SH-SY5Y (cell line): Measurements from ENCODE around the gene NUP93.

Experiments used
- GATA2 ChIP-seq: IDR thresholded peaks from 2 replicates; pipeline ENCODE4 v1.6.1; 2011; ENCODE audit warnings: mild to moderate bottlenecking, low read depth, low read length
- GATA3 ChIP-seq: IDR thresholded peaks from 2 replicates; pipeline ENCODE4 v1.6.1; 2011; ENCODE audit warnings: low read depth, mild to moderate bottlenecking, low read length, moderate library complexity

The NUP93 gene

DNA sequence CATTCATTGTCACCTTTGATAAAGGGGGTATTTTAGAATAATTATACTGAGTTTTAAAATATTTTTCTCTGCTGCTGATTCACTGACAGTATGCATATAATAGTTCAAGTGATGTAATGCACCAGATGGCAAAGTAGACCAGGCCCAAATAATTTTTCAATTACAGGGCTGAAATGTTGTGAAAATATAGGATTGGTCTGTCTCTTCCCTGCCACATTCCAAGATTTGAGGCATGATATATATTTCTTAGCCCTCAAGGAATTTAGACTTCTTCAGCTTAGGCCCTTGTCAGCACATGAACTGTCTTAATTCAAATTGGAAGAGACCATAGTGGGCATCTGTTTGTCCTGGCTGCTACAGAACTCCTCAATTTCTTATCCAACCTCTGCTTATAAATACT lies 95.9 kb downstream of the NUP93 start:
- TF ChIP-seq GATA2 = no peak
- no peak for TF ChIP-seq GATA3

GRCh38 chr16:56828647-56829046 lies 98.7 kb downstream of the NUP93 start:
- no peak for TF ChIP-seq GATA2
- TF ChIP-seq GATA3 = no peak

- TF ChIP-seq GATA3 (no peak), GATA2 (no peak)
These were observed 100.7 kb downstream of the NUP93 start for GRCh38 chr16:56830669-56831068.

- TF ChIP-seq GATA2 (no peak), GATA3 (no peak)
These were observed 102.8 kb downstream of the NUP93 start for GRCh38 chr16:56832768-56833167.

DNA sequence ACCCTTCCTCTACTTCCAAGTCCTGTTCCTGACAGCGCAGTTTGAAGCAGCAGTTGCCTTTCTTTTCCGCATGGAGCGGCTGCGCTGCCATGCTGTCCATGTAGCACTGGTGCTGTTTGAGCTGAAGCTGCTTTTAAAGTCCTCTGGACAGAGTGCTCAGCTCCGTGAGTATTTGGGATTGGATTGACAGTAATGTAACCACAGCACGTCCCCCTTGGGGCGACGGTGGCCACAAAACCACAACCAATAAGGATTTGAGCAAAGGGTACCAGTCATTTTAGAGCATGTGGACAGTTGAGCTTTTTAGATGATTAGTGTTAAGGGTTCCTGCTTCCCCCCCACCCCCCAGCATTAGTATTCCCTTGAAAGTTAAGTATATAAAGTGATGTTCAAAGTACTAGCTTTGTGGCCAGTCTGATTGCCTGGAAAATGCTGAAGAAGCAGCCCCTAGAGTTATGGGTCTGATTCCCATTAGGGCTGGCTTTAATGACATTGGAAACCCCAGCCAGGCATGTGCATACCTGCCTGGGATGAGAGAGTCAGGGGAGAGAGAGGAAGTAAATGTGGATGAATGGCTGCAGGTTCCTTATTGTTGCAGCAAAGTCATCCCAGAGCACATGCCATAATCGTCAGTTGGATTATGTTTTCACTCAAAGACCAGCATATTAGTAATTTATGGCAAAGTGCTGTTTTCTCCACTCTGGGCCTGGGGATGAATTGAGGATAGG lies 103.5 kb downstream of the NUP93 start:
- TF ChIP-seq GATA3 = no peak

DNA sequence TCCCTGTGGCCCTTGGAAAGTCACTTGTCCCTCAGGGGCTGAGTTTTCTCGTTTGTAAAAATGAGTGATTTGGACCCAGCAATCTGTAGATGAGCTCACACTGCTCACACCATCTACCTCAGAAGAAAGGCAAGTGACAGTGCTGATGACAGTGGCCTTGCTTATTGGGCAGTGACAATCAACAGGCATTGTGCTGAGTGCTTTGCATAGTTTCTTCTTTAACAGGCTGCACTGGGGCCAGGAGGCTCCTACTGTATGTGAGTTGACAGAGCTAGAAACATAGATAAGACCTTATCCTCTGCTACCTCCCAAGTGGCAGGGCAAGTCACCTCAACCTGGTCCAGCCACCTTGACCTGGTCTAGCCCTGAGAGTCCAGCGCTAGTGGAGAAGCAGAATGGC lies 105.4 kb downstream of the NUP93 start:
- TF ChIP-seq GATA3 (no peak), GATA2 (no peak)

- TF ChIP-seq GATA2 (no peak), GATA3 (no peak)
These were observed 106.7 kb downstream of the NUP93 start for GRCh38 chr16:56836410-56837230.

- no peak for TF ChIP-seq GATA3
- TF ChIP-seq GATA2 = no peak
These were observed 108.9 kb downstream of the NUP93 start for GRCh38 chr16:56838622-56839337.

GRCh38 chr16:56841233-56841632 lies 111.3 kb downstream of the NUP93 start:
- TF ChIP-seq GATA3 (no peak), GATA2 (no peak)

- TF ChIP-seq GATA2 (no peak), GATA3 (no peak)
These were observed 111.7 kb downstream of the NUP93 start for GRCh38 chr16:56841659-56842058.

- no peak for TF ChIP-seq GATA3
- no peak for TF ChIP-seq GATA2
These were observed 112.2 kb downstream of the NUP93 start for GRCh38 chr16:56842133-56842532.

DNA sequence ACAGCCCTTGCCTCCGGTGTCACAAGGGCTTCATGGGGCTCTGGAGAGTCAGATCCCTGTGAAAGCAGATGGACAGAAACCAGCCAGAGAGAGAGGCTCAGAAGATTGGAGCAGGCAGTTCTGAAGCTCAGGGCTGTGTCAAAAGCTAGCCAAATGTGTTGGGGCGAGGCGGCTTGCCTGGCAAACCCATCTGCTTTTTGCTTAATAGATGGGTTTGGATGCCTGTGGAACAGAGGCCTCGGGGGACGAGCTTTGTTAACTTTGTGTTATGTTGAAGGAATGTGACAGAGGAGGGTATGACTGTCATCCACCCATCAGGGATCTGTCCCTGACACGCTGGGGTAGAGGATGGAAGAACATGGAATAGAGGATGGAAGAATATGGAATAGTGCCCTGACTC lies 114.1 kb downstream of the NUP93 start:
- TF ChIP-seq GATA3 = no peak
- TF ChIP-seq GATA2 = no peak

DNA sequence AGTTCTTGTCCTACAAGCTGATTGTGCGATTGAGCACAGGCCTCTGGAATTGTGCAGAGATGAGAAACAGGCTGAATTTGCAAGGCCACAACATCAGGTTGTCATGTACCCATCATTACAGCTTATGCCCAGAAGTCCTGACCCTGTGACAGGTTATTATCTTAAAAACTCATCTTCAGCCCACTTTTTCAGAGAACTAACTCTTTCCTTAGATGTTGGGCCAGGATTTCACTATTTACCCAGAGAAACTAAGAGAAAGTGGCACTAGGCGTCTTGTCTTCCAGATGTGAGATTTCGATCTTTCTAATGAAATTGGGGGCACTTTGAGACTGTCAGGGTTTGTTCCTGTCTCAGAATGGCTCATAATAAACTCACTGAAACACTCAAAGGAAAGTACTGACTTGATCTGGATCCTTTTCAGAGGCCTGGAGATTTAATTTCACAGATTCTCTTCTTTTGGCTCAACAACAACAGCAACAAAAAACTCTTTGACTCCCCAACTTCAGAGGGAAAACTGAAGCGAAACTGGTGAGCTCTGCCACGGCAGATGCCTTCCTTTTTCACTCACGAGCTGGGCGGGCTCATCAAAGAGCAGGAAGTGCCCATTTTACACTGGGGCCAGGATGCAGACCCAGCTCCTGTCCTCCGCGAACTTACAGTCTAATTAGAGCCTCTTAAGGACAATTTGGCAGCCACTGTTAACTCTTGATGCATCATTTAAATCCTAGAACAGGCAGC lies 117.4 kb downstream of the NUP93 start:
- TF ChIP-seq GATA2 = peak; percentile 56; the same call in 1 of the 2 replicates
- TF ChIP-seq GATA3 = peak; percentile 53
